DND-41 (cell line): Measurements from ENCODE around the gene FAAP24.
"Not testable (repeated sequence)": the region's sequence is repeated elsewhere in the genome, so short reads cannot be mapped to it uniquely, and the experiment has no call there.

Experiments
- ATAC-seq: fragments of 200-7000 bp; cut with Tn5 transposase; 3 replicates; pipeline ENCODE4 v1.9.1; 2021; ENCODE audit warnings: low read depth; ENCODE audit not compliant: insufficient read depth
- DNase-seq: peaks from one replicate; pipeline ENCODE4 v3.0.0-alpha.2; 2020
- H2AFZ ChIP-seq: 2 replicates; pipeline ENCODE4 v1.6.0; 2012; ENCODE audit warnings: low read depth, low read length
- H3K27ac ChIP-seq: 2 replicates; pipeline ENCODE4 v1.5.1; 2012; ENCODE audit warnings: low read length, inconsistent platforms
- H3K27me3 ChIP-seq: fragments of 200-600 bp; sonication (generic); 2 replicates; pipeline ENCODE4 v1.6.0; 2012; ENCODE audit warnings: low read length, mild to moderate bottlenecking, inconsistent platforms; ENCODE audit not compliant: insufficient read depth, poor library complexity
- H3K36me3 ChIP-seq: 2 replicates; pipeline ENCODE4 v1.5.1; 2012; ENCODE audit warnings: low read length, inconsistent platforms; ENCODE audit not compliant: insufficient read depth
- H3K4me1 ChIP-seq: 2 replicates; pipeline ENCODE4 v1.5.1; 2012; ENCODE audit warnings: mild to moderate bottlenecking, low read length; ENCODE audit not compliant: insufficient read depth
- H3K4me2 ChIP-seq: 2 replicates; pipeline ENCODE4 v1.6.0; 2012; ENCODE audit warnings: mild to moderate bottlenecking, moderate library complexity, low read length, inconsistent platforms; ENCODE audit not compliant: insufficient read depth
- H3K4me3 ChIP-seq, 2 experiments: fragments of 200-600 bp in 1 of 2; shearing (Covaris generic) in 1 of 2; 2 replicates each; pipeline ENCODE4 v1.5.1; 2012 to 2016; ENCODE audit warnings: inconsistent platforms in 2 of 2, low read length in 2 of 2, mild to moderate bottlenecking in 2 of 2, low read depth in 1 of 2, moderate library complexity in 1 of 2
- H3K79me2 ChIP-seq: 2 replicates; pipeline ENCODE4 v1.6.0; 2012; ENCODE audit warnings: low read length, inconsistent platforms; ENCODE audit not compliant: insufficient read depth
- H3K9ac ChIP-seq: 2 replicates; pipeline ENCODE4 v1.6.0; 2012; ENCODE audit warnings: low read depth, mild to moderate bottlenecking, inconsistent platforms, low read length, moderate library complexity
- H3K9me3 ChIP-seq: 2 replicates; pipeline ENCODE4 v1.5.1; 2012; ENCODE audit warnings: low read length, moderate library complexity, mild to moderate bottlenecking, inconsistent platforms; ENCODE audit not compliant: insufficient read depth, severe bottlenecking
- H4K20me1 ChIP-seq: 2 replicates; pipeline ENCODE4 v1.6.0; 2012; ENCODE audit warnings: low read length; ENCODE audit not compliant: insufficient read depth
- EZH2 ChIP-seq: IDR thresholded peaks from 3 replicates; pipeline ENCODE4 v1.6.1; 2012; ENCODE audit warnings: borderline replicate concordance, low read depth, mild to moderate bottlenecking, moderate library complexity, low read length, inconsistent platforms; ENCODE audit not compliant: severe bottlenecking
- TF ChIP-seq, protein P1 (sequence below): IDR thresholded peaks from 2 replicates; pipeline ENCODE4 v1.5.1; 2012; ENCODE audit warnings: borderline replicate concordance, low read length, moderate library complexity, mild to moderate bottlenecking; ENCODE audit not compliant: poor library complexity, severe bottlenecking; ENCODE audit errors: extremely low read depth

The FAAP24 gene

DNA sequence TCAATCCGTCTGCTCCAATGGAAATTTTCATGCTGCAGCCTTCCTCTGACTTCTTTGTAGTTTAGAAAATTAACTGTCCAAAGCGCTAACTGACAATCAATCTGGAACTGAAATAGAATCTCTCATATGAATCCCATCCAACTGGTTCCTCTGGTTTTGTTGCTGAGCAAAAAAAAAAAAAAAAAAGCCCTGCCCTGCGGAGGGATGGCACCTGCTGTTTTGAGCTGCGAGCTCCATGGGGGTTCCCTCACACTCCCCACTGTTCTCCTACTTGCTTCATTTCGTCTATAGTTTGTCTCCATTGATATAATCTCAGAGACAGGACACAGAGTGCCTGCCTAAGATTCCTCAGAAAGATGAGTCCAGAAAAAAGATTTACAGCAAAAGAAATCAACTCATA, 33.4 kb downstream of the FAAP24 start:
- Histone ChIP-seq H3K27ac (no peak overlapping the region), H3K9ac (no peak overlapping the region), H2AFZ (no peak overlapping the region), H3K27me3 (no peaks in the 10 kb centered on the region), H3K79me2 (no peaks in the 10 kb centered on the region), H3K4me1 (no peaks in the 10 kb centered on the region), H3K4me2 (no peak overlapping the region), H3K9me3 (no peaks in the 10 kb centered on the region), H4K20me1 (no peaks in the 10 kb centered on the region), H3K4me3 (no peak overlapping the region), H3K36me3 (no peaks in the 10 kb centered on the region)
- DNase-seq = no peak
- ATAC-seq = no peak
- no peak for TF ChIP-seq EZH2

DNA sequence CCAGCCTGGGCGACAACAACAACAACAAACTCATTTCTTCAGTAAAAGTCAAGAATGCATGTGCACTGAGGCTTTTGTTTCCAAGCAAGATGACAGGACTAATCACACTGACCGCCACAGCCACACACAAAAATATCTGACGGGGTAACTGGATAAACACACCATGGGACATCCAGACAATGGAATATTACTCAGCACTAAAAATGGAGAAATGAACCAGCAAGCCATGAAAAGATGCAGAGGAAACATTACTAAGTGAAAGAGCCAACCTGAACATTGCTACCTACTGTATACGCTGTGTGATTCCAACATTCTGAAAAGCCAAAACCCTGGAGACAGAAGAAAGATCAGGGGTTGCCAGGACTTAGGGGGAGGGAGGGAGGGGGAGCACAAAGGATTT, 36.7 kb downstream of the FAAP24 start:
- Histone ChIP-seq H3K27ac (no peak overlapping the region), H3K4me2 (no peak overlapping the region), H4K20me1 (no peaks in the 10 kb centered on the region), H2AFZ (no peak overlapping the region), H3K27me3 (no peaks in the 10 kb centered on the region), H3K4me3 (no peak overlapping the region), H3K4me1 (no peaks in the 10 kb centered on the region), H3K9ac (no peak overlapping the region), H3K36me3 (no peaks in the 10 kb centered on the region), H3K79me2 (no peaks in the 10 kb centered on the region), H3K9me3 (no peaks in the 10 kb centered on the region)
- TF ChIP-seq, protein P1, sequence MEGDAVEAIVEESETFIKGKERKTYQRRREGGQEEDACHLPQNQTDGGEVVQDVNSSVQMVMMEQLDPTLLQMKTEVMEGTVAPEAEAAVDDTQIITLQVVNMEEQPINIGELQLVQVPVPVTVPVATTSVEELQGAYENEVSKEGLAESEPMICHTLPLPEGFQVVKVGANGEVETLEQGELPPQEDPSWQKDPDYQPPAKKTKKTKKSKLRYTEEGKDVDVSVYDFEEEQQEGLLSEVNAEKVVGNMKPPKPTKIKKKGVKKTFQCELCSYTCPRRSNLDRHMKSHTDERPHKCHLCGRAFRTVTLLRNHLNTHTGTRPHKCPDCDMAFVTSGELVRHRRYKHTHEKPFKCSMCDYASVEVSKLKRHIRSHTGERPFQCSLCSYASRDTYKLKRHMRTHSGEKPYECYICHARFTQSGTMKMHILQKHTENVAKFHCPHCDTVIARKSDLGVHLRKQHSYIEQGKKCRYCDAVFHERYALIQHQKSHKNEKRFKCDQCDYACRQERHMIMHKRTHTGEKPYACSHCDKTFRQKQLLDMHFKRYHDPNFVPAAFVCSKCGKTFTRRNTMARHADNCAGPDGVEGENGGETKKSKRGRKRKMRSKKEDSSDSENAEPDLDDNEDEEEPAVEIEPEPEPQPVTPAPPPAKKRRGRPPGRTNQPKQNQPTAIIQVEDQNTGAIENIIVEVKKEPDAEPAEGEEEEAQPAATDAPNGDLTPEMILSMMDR = no peak
- TF ChIP-seq EZH2 = no peak
- ATAC-seq = no peak
- DNase-seq = no peak

DNA sequence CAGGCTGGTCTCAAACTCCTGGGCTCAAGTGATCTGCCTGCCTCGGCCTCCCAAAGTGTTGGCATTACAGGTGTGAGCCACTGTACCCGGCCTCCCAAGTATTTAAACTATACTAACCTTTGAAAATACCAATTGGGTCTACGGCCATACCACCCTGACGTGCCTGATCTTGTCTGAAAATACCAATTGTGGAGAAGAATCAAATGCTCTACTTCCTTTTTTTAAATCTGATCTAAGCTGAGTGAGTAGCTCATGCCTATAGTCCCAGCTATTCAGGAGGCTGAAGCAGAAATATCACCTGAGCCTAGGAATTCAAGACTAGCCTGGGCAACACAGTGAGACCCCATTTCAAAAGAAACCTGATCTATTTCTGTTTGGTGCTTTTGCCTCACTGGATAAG, 38.8 kb downstream of the FAAP24 start:
- H3K36me3 ChIP-seq, H3K79me2 ChIP-seq, H3K27me3 ChIP-seq: not testable (repeated sequence)

GRCh38 chr19:33022472-33023116, 50.6 kb downstream of the FAAP24 start:
- Histone ChIP-seq H3K4me1 (no peaks in the 10 kb centered on the region), H3K4me3 (no peak overlapping the region), H3K9me3 (no peaks in the 10 kb centered on the region), H3K9ac (no peak overlapping the region), H3K4me2 (no peak overlapping the region), H3K36me3 (no peaks in the 10 kb centered on the region), H3K27me3 (no peaks in the 10 kb centered on the region), H2AFZ (no peak overlapping the region), H4K20me1 (no peaks in the 10 kb centered on the region), H3K79me2 (no peaks in the 10 kb centered on the region), H3K27ac (no peak overlapping the region)
- DNase-seq = no peak
- no peak for ATAC-seq
- no peak for TF ChIP-seq EZH2
- TF ChIP-seq, protein P1 = no peak

More for the DNA sequence above, 38.8 kb downstream of the FAAP24 start:
- H4K20me1 ChIP-seq, H3K27ac ChIP-seq, ATAC-seq, H3K4me1 ChIP-seq, H3K9me3 ChIP-seq, H3K4me3 ChIP-seq, H3K9ac ChIP-seq, H2AFZ ChIP-seq, H3K4me2 ChIP-seq, DNase-seq: not testable (repeated sequence)
